HG03442 (cell line): ENCODE results near the gene MROH2A.

ENCODE experiments used
- ATAC-seq: cut with Tn5 transposase; IDR thresholded peaks from one replicate; pipeline ENCODE4 v1.9.1; 2021; ENCODE audit warnings: mild to moderate bottlenecking, moderate library complexity; ENCODE audit not compliant: unreplicated experiment

Gene MROH2A

DNA sequence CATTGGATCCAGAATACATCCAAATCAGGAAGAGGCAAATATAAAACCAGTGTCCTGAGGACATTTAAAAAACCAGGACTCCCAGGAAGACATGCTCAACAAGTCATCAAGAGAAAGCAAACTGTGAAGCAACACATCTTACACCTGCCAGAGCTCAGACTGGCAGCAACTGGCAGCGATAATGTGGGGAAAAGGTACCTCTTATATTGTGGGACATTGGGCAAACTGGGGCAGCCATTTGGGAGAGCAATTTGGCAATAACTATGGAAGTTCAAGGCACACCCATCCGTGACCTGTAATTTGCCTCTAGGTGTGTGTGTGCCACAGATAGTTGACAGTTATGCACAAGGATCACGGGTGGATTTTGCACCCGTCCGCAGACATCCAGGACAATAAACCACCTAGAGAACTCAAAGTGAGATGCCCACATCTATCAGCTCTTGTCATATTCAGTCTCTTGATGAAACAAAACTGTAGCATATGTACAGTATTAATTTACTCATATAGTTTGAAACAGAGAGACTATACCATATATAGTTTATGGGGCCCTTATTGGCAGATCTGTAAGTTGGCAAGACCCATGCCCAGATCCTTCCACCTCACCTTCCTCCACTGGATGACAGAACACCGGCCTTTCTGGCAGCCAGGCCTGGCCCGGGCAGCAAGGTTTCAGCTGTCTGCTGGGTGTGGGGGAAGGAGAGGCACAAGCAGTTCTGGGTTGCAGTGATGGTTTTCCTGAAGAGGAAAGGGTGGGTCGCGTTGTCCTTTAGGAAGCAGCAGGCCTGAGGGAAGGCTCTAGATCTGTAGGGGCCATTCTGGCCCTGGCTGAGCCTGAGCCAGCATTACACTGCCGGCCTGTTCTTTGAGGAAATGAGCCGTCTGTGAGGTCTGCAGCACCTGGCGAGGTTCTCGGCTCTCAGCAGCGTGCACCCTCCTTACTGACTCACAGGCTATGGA lies 57.4 kb downstream of the MROH2A start:
- ATAC-seq, result no peak

DNA sequence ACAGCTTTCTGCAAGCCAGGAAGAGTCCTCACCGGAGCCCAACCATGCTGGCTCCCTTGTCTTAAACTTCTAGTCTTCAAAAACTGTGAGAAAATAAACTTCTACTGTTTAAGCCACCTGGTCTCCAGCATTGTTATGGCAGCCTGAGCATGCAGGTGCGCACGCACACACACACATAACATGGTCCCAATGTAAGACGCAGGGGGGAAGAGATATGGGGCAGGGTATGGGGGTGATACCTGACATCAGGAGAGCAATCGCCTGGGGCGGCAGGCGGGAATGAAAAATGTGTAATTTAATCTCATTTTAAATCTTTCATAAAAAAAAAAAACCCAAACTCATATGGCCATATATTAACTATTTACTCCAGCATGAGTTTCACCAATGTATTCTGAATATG lies 58.2 kb downstream of the MROH2A start:
- ATAC-seq, result no peak

DNA sequence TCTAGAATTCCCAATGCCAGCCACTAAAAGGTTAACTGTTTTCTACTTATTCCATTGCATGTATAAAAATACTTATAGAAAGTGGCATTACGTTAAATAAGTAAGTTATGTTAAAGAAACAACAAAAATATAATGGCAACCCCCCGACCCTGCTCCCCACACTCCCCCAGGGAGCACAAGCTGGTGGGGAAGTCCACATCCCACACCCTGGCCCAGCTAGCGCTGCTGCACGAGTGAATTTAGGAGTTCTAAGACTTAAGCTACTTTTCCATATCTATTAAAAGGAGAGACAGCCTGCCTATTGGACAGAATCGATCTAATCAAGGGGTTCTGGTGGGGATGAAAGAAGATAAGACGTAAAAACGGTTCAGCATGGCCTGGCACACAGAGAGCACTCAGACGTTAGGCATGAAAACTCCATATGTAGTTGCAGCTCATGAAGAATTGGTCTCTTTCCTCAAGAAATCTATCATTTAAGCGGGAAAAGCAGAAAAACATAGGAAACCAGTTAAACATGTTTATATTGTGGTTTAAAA lies 59.6 kb downstream of the MROH2A start:
- ATAC-seq, result no peak

DNA sequence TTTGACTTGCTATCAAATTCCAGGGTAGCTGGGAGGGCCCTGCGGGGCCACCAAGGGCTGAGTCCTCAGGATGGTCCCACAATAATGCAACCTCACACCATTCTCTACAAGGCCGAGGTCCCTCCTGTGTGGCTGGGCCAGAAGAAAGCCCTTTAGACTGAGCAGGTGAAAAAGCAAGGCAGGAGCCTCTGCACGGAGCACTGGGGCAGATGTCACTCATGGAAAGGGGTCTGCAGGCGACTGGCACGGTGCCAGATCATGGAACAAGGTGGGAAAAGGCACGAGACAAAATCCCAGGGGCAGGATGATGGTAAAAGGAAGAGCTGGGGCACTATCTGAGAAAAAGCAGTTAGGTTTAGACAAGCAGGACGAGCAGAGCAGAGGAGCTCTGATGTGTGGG lies 60.1 kb downstream of the MROH2A start:
- ATAC-seq, result no peak

DNA sequence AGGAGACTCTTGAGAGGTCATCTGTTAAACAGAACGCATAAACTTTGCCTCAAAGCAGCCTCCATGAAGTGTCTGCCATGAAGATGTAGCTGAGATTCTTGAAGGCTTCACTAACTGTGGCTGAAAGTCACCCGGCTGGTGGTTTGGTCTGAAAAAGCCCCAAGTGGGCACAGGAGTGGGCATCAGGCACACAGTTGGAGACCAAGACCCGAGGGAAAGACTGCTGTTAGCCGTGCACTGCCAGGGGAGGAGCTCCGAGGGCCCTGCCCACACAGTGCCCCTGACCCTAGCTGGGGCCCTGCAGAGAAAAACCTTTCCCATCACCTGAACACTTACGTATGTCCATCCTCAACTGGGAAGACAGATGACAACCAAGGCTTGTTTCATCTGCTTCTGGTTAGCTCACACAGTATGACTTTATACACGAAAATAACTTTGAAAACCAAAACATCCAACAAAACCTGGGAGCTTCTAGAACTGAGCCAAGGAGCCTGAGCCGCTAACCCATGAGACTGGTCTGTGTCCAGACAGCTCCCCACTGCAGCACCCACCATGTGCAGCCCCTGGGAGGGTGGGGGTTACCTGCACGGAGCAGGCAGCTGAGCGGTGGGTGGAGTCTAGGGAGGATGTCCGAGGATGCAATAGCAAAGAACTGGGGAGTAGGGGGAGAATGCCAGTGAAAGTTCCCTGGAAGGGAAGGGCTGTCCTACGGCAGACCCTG lies 60.8 kb downstream of the MROH2A start:
- ATAC-seq, result no peak

DNA sequence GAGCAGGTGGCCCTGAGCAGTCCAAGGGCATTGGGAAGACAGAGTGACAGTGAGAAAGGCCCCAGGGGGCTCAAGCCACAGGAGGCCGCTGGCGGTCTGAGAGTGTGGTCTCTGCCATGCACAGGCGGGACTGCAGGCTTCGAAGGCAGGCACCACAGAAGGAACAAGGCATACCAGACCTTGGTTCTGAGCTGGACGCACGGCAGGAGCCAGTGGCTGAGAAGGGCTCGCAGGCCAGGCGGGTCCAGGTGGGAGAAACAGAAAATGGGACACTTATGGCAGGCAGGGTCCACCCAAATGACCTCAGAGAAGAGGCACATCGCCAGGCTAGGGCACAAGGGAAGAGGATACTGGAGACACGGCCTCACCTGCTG lies 61.3 kb downstream of the MROH2A start:
- no peak for ATAC-seq

DNA sequence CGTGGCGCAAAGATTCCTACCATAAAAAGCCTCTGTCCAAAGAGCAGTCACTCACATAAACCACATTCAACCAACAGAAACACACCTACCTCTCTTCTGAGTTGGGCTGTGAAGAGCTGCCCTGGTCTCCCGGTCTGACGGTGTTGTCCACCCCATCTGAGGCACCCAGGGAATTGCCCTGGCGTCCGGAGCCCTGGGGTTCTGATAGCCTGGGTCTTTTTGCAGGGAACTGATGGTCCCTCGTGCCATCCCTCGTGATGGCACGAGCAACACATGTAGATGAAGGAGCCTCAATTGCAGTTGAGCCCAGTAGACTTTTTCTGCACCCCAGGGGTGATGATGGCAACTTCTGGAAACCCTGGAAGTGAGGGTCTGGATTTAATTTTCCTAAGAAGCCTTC lies 62.4 kb downstream of the MROH2A start:
- no peak for ATAC-seq

DNA sequence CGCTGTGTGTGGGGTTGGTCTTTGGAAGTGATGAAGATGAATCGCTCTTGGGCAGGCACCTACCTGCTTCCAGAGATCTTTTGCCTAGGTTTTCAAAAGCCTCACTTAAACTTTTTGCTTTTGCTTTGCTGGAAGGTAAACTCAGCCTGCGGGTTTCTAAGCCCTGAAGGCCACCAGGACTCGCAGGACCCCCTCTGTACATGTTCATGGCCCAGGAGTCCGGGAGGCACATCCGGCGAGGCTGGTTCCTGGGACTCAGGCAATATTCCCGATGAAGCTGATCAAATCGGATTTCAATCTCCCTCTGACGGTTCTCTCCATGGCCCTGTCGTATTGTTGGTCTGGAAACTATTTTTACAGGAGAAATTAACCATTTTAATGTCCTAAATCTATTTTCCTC lies 63.1 kb downstream of the MROH2A start:
- ATAC-seq, result no peak

DNA sequence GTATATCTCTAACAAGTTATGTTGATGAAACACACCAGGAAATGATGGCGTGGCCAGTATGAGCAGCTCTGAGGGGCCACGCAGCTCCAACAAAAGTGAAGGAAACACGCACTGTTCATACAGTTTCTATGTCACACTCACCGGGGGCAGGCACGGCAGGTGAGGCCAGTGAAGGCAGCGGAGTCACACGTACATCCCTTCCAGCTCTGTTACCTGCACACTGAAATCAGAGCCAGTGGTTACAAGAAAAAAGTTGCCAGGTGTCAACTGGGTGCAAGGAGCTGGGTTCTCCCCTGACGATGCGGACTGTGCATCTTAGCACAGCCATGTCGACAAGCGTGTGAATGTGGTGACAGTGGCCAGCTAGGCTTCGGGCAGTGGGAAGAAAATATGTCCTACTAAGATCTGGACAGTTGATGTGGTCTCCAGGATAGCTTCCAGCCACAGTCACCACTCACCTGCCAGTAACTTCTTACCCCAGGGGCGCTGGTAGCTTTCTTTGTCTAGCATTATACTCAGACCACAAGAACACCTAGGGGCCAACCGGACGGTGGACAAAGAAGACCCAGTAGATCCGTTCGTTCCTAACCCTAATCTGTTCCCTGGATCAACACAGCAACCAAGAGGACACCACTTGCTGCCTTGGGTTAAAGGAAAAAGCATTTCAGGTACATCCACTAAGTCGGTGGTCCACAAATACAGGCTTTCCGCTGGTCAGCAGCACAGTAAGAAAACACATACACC lies 66.1 kb downstream of the MROH2A start:
- ATAC-seq, result no peak

DNA sequence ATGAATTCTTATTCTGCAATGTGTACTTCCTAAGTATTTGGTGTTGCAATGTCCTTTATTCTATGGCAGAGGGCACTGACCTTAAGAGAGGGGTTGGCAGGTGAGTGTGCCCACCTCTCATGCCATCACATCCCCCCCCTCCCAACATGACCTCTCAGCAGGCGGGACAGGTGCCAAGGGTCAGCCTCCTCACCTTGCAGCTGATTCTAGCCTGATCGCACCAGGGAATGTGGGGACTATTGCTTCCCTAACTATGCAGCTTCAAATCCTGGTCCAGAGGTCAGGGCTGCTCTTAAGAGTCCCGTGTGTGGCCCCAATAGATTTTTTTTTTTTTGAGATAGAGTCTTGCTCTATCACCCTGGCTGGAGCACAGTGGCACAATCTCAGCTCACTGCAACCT lies 66.7 kb downstream of the MROH2A start:
- ATAC-seq, result no peak

DNA sequence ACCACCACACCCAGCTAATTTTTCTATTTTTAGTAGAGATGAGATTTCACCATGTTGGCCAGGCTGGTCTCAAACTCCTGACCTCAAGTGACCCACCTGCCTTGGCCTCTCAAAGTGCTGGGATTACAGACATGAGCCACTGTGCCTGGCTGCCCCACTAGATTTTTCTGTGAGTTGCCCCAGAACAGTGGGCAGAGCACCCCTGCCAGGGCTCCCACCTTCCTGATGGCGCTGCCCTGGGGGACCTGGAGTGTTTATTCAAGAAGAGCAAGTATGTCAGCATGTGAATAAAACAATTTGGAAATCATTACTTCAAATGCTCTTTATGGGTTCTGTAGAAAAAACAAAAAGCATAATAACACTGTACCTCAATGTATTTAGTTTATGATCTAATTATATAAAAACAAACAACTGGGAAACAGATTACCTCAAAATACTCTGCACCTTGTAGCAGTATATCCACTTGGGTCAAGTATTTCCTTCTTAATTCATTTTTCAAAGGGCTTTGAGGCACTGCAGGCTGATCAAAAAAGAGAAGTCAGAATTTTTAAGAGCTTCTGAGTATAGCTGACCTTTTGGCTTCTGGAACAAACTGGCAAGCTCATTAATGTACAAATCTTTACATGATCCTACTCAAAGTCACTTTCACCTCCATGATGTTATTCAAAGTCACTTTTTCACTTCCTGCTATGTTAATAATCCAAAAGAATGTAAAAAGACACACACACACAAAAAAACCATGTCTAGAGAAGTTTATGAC lies 67.4 kb downstream of the MROH2A start:
- no peak for ATAC-seq

DNA sequence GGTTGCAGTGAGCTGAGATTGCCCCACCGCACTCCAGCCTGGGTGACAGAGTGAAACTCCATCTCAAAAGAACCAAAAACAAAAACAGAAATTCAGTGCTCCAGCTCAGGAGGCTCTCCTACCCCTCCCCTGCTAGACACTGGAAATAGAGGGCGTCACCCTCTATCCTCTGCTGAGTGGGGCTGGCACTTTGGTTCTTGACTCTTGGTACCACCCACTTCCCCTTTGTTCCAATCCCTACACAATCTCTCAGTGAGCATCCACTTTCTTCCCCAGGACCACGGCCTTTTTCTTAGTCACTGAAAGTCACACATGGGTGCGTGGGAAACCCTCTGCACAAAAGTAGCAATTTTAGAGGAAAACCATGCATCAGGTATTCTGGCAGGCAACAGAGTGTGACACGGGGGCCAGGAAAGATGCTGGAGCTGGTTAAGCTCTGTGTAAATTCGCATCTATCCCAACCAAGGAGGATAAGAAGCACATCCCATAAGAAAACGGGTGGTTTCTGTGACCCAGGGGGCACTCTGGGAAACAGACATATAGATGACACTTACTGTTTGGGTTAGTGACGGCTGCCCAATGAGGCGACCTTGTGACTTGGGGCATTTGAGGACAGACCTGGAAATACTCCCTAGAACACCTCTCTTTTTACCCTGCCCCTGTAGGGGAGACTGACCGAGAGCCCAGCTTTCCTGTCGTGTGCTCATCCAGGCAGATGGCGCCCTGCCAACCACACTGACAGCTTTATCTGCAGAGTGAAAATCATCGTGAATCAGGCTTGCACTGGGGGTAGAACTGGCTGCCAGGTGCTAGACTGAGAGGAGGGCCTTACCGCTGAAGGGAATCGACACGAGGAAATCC lies 68.5 kb downstream of the MROH2A start:
- no peak for ATAC-seq

DNA sequence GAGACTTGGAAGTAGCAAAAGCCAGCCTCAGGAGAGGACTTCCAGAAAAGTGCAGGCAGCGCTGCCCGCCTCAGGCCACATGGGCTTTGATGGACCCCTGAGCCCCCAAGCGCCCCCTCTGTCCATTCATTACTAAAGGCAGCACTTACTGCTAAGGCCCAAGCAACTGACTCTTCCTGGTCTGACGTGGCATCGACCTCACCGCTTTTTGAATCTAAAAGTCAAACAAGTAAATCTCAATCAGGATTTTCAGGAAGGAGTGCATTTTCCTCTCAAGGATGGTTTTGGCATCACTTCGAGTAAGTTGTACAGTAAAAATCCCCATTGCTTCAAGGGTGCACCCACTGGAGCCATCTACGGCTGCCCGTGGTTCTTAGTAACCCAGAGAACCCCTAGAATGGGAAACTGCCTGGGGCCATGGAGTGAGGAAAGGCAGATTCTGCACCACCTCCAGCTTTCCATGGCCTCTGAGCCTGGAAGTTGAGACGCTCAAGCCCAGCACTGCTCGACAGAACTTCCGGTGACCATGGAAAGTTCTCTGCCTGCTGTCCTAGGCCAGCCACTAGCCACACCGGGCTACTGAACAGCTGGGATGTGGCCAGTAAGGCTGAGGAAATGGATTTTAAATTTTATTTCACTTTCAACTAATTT lies 69.2 kb downstream of the MROH2A start:
- no peak for ATAC-seq

DNA sequence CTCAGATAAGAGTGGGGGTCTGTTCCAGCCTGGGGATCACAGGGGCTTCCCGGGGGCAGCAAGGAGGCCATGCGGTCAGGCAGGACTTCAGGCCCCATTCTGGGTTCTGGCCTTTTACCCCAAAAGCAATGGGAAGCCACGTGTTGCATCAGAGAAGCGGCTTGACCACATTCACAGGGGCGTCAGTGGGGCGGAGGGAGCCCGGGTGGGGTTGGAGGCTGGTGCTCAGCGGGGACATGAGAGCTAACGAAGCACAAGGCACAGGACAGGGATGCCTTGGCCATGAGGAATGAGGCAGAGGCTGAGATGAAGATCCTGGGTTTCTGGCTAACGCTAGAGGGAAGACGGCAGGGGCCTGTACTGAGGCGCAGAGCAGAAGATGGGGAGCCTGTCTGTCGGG lies 70.1 kb downstream of the MROH2A start:
- no peak for ATAC-seq

DNA sequence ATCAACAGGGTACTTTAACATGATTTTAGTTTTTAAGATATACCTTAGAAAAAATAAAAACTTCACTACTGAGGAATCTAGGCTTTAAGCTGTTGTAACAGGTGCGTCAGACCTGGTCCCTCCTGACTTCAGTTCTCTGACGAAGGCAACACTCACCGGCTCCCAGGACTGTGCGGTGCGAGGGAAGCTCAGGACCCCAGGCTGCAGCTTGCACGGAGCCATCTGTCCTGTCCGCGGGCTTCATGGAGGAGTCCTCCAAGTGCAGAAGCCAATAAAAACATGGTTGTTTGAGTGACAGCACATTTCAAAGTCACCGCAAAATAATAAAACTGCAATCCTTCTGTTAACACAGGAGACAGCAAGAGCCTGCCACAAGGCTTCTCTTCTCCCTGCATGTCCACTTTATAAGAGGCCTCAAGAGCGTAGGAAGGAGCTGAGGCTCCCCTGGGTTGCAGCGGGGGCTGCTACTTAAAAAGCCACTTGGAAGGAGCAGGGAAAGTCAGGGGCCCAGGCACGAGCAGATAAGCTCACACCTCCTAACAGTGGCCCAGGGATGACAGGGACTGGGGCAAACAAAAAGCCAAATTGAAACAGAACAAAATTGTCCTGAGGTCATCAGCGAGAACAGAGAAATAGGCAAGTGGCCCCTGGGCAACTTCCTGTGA lies 71.6 kb downstream of the MROH2A start:
- no peak for ATAC-seq

DNA sequence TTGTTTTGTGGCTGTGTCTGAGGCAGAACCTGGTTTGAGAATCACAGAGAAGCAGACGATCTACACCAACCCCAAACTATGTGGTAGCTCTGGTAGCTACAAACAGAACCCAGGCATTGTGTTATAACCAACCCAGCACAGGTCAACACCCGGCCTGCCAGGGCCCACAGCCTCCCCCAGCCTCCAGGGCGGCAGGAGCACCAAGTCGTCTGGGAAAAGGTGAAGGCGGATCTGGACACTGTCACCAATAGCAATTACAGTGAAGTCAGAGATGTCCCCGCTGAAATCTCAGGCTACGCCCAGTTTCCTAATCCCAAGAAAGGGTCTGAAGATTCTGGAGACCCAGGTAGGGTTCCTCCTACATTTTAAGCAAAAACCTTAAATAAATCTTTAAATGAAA lies 72.6 kb downstream of the MROH2A start:
- ATAC-seq, result no peak

DNA sequence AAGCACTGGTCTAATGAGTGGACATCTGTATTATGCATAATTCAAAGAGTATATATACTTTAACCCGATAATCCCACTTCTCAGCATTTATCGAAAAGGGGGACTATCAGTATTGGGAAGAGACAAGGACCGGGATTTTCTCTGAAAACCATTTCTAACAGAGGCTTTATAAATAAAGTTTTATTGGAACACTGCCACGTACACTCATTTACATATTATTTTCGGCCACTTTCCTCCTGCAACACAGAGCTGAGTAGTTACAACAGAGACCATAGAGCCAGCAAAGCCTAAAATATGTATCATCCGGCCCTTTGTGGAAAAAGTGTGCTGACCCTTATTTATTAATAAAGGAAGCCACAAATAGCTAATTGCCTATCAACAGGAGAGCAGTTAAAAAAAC lies 73.0 kb downstream of the MROH2A start:
- no peak for ATAC-seq

DNA sequence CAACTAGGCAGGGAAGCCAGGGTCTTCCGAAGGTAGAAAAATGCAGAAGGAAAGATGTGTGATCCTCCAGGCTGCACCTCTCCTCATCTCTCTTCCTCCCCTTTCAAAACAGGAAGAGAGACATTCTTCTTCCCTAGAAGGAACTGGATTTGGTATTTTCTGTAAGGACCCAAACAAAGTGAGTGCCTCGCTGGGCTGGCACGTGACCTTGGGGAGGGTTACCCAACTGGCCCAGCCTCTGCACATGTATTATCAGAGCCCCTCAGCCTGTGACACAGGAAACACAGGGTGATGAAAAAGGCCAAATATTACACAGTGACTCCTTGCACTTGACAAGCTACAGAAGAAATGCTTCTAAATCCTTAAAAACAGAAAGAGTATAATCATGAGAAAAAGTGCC lies 73.9 kb downstream of the MROH2A start:
- ATAC-seq, result no peak

DNA sequence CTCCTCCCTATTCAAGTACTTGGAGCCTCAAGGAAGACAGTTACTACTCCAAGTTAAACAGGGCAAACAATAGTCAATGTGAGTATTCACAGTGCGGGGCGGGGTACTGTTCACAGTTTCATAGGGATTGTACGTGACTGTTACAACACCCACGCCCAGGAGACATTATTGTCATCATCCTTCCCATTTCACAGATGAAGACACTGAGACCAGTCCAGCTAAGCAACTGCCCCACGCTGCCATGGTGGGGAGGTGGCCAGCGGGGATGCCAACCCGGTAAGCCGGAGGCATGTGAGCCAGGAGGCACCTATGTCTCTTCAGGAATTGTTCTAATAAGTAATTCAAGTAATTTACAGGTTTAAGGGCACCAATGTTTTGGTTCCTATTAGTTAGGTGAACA lies 75.2 kb downstream of the MROH2A start:
- ATAC-seq, result no peak
